GM18505 (cell line): ENCODE data around the gene CAMK2G.

Source experiments
- ATAC-seq: cut with Tn5 transposase; IDR thresholded peaks from one replicate; pipeline ENCODE4 v1.9.1; 2021; ENCODE audit not compliant: unreplicated experiment
- POLR2A ChIP-seq: IDR thresholded peaks from 4 replicates; pipeline ENCODE4 v1.6.1; 2011; ENCODE audit warnings: borderline replicate concordance; ENCODE audit not compliant: insufficient read depth, insufficient read length; ENCODE audit errors: extremely low read depth

The CAMK2G gene

GRCh38 chr10:73780966-73781365 is 93.4 kb downstream of the CAMK2G start:
- no peak for TF ChIP-seq POLR2A
- no peak for ATAC-seq

GRCh38 chr10:73780301-73780700 is 94.1 kb downstream of the CAMK2G start:
- no peak for ATAC-seq
- no peak for TF ChIP-seq POLR2A

- ATAC-seq, result no peak
- no peak for TF ChIP-seq POLR2A
These were observed 94.7 kb downstream of the CAMK2G start for GRCh38 chr10:73779539-73780197.

GRCh38 chr10:73779018-73779417 is 95.3 kb downstream of the CAMK2G start:
- ATAC-seq, result no peak
- no peak for TF ChIP-seq POLR2A

GRCh38 chr10:73774637-73775036 is 99.7 kb downstream of the CAMK2G start:
- ATAC-seq, result no peak
- TF ChIP-seq POLR2A, result no peak

GRCh38 chr10:73773152-73773879 is 101.0 kb downstream of the CAMK2G start:
- ATAC-seq, result no peak
- TF ChIP-seq POLR2A, result no peak

- peak; percentile 74 for TF ChIP-seq POLR2A
- peak; percentile 53 for ATAC-seq
These were observed 101.8 kb downstream of the CAMK2G start for GRCh38 chr10:73772281-73773151.

- peak; percentile 47 for ATAC-seq
- TF ChIP-seq POLR2A, result no peak
These were observed 102.6 kb downstream of the CAMK2G start for GRCh38 chr10:73771722-73772280.

GRCh38 chr10:73769396-73769795 is 105.0 kb downstream of the CAMK2G start:
- no peak for TF ChIP-seq POLR2A
- ATAC-seq, result no peak

- no peak for ATAC-seq
- TF ChIP-seq POLR2A, result no peak
These were observed 105.5 kb downstream of the CAMK2G start for GRCh38 chr10:73768881-73769280.

GRCh38 chr10:73765066-73765465 is 109.3 kb downstream of the CAMK2G start:
- no peak for TF ChIP-seq POLR2A
- ATAC-seq, result no peak

- TF ChIP-seq POLR2A, result no peak
- no peak for ATAC-seq
These were observed 111.0 kb downstream of the CAMK2G start for GRCh38 chr10:73763343-73763742.

- TF ChIP-seq POLR2A, result no peak
- no peak for ATAC-seq
These were observed 111.4 kb downstream of the CAMK2G start for GRCh38 chr10:73762915-73763314.
